Thoracic aorta (tissue), 2 donors: Measurements from ENCODE around the gene NDUFB5. TPM values are rescaled to one million over a fixed set of nuclear protein-coding genes. Genes with fewer than 3 reads are reported as not detected.

ENCODE experiments used
- ATAC-seq: fragments of 150-250 bp; one replicate; pipeline ENCODE4 v1.8.0; 2017; ENCODE audit warnings: low read depth; ENCODE audit not compliant: insufficient number of reproducible peaks, low FRiP score
- DNase-seq: peaks from one replicate; pipeline ENCODE4 v3.0.0-alpha.2; 2020; ENCODE audit warnings: low spot score
- H3K27ac ChIP-seq, 2 donors: fragments of 200-600 bp; sonication (generic); 1 replicate in 1 of 2; 2 replicates in 1 of 2; pipeline ENCODE4 v1.5.1; 2016; ENCODE audit warnings: mild to moderate bottlenecking in 2 of 2, moderate library complexity in 2 of 2
- H3K27me3 ChIP-seq: fragments of 200-600 bp; sonication (generic); replicated peaks from 2 replicates; pipeline ENCODE4 v1.6.0; 2016; ENCODE audit warnings: mild to moderate bottlenecking; ENCODE audit not compliant: insufficient read depth
- H3K36me3 ChIP-seq: fragments of 200-600 bp; sonication (generic); one replicate; pipeline ENCODE4 v1.5.1; 2016
- H3K4me1 ChIP-seq, 2 donors: fragments of 200-600 bp; sonication (generic); 1 replicate in 1 of 2; 2 replicates in 1 of 2; pipeline versions ENCODE4 v1.5.1 to v1.6.0; 2016; ENCODE audit warnings: low read depth in 2 of 2, mild to moderate bottlenecking in 1 of 2; ENCODE audit not compliant: control insufficient read depth in 1 of 2
- H3K4me3 ChIP-seq: fragments of 200-600 bp; sonication (generic); 2 replicates; pipeline ENCODE4 v1.5.1; 2016; ENCODE audit warnings: mild to moderate bottlenecking
- H3K9me3 ChIP-seq: fragments of 200-600 bp; sonication (generic); 2 replicates; pipeline ENCODE4 v1.5.1; 2016
- total RNA-seq, 2 donors: library from RNA; depleted of rRNA; stranded (reverse); fragments of >200 nt; gene quantifications; one replicate each; pipeline versions ENCODE4 v1.1.0 to v1.2.3, GENCODE V29; 2016
- TF ChIP-seq, protein P1 (sequence below): fragments of 200-600 bp; sonication (generic); IDR thresholded peaks from one replicate; pipeline ENCODE4 v1.5.1; 2019; ENCODE audit warnings: antibody characterized with exemption

Gene NDUFB5
- total RNA-seq, 2 donors from 2014 or later = 47.1 to 56.0 TPM

GRCh38 chr3:179660872-179661271 lies 56.3 kb downstream of the NDUFB5 start:
- Histone ChIP-seq H3K4me3 (no peak overlapping the region), H3K36me3 (no peaks in the 10 kb centered on the region), H3K27ac (no peak overlapping the region), H3K4me1 (peaks cover 4 to 12% of the 10 kb centered on the region in 2 donors), H3K9me3 (no peaks in the 10 kb centered on the region), H3K27me3 (no peaks in the 10 kb centered on the region)
- DNase-seq = no peak
- no peak for ATAC-seq
- TF ChIP-seq, protein P1, sequence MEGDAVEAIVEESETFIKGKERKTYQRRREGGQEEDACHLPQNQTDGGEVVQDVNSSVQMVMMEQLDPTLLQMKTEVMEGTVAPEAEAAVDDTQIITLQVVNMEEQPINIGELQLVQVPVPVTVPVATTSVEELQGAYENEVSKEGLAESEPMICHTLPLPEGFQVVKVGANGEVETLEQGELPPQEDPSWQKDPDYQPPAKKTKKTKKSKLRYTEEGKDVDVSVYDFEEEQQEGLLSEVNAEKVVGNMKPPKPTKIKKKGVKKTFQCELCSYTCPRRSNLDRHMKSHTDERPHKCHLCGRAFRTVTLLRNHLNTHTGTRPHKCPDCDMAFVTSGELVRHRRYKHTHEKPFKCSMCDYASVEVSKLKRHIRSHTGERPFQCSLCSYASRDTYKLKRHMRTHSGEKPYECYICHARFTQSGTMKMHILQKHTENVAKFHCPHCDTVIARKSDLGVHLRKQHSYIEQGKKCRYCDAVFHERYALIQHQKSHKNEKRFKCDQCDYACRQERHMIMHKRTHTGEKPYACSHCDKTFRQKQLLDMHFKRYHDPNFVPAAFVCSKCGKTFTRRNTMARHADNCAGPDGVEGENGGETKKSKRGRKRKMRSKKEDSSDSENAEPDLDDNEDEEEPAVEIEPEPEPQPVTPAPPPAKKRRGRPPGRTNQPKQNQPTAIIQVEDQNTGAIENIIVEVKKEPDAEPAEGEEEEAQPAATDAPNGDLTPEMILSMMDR = no peak

- ATAC-seq (no peak), DNase-seq (no peak)
- TF ChIP-seq, protein P1 = no peak
- Histone ChIP-seq H3K27me3 (no peaks in the 10 kb centered on the region), H3K4me1 (peaks cover 4 to 21% of the 10 kb centered on the region in 2 donors), H3K9me3 (no peaks in the 10 kb centered on the region), H3K27ac (no peak overlapping the region), H3K36me3 (no peaks in the 10 kb centered on the region), H3K4me3 (no peak overlapping the region)
Measured at GRCh38 chr3:179661777-179662176, 57.2 kb downstream of the NDUFB5 start.

DNA sequence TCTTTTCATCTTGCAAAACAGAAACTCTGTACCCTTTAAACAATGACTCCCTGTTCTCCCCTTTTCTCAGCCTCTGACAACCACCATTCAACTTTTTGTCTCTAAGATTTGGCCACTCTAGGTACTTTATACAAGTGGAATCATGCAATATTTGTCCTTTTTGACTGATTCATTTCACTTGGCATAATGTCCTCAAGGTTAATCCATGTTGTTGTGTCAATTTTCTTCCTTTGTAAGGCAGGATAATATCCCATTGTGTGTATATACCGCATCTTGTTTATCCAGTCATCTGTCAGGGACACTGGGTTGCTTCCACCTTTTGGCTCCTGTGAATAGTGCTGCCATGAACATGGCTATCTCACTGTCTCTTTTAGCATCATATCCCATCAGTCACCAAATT lies 58.5 kb downstream of the NDUFB5 start:
- DNase-seq (no peak), ATAC-seq (no peak)
- Histone ChIP-seq H3K4me1 (peaks cover 4 to 23% of the 10 kb centered on the region in 2 donors), H3K27me3 (no peaks in the 10 kb centered on the region), H3K27ac (no peak overlapping the region), H3K36me3 (no peaks in the 10 kb centered on the region), H3K4me3 (no peak overlapping the region), H3K9me3 (no peaks in the 10 kb centered on the region)
- TF ChIP-seq, protein P1 = no peak

DNA sequence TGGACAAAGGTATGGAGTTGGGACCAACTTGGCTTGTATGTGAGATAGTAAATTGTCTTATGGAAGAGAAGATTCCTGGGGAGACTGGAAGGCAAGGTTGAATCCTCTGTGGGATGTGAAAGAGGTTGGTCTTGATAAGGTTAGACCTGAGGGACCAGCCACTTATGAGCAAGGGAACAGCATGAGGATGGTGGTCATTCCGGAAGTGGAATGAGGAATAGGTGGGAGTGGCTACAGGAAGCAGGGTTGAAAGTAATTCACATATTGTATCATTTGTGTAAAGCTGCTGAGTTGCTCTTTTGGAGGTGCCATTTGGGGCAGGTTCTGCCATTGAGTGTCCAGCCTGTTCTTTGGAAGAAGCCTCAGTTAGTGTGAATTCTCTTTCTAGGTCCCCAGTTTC lies 61.4 kb downstream of the NDUFB5 start:
- H3K9me3 ChIP-seq = no peaks in the 10 kb centered on the region
- DNase-seq (no peak), ATAC-seq (no peak)
- H3K4me3 ChIP-seq = no peak overlapping the region
- H3K27me3 ChIP-seq = no peaks in the 10 kb centered on the region
- no peak overlapping the region for H3K27ac ChIP-seq
- TF ChIP-seq, protein P1 = no peak
- H3K36me3 ChIP-seq = no peaks in the 10 kb centered on the region
- peaks cover 0 to 16% of the 10 kb centered on the region in 2 donors for H3K4me1 ChIP-seq

DNA sequence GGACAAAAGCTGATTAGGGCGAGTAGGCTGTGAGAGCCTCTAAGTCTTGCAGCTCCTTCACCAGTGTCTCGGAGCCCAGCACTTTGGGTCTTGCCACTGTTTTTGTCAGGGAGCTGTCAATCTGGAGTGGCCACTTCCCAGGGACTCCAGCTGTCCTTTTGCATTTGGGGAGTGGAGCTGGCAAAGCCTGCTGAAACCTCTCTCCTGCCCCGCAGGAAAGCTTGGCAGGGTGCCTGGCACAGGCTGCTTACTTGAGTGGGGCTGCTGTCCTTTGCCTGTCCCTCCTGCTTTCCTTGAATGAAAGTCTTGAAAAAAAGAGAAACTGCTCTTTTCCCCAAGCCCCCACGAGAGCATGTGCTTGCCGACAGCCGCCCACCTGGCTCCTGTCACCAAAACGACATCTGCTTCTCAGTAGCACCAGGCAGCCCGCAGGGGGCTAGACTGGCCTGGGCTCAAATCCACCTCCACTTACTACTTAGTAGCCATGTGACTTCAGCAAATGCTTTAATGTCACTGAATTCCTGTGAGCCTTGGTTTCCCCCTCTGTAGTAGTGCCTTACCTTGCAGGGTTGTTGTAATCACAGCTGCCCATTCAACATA lies 61.9 kb downstream of the NDUFB5 start:
- Histone ChIP-seq H3K4me1 (peaks cover 0 to 16% of the 10 kb centered on the region in 2 donors), H3K9me3 (no peaks in the 10 kb centered on the region), H3K4me3 (no peak overlapping the region), H3K27ac (no peak overlapping the region), H3K36me3 (no peaks in the 10 kb centered on the region), H3K27me3 (no peaks in the 10 kb centered on the region)
- ATAC-seq (no peak), DNase-seq (no peak)
- TF ChIP-seq, protein P1 = no peak
